Spleen (tissue), 11 donors: Measurements from ENCODE around the gene MYT1. TPM values are rescaled to one million over a fixed set of nuclear protein-coding genes. Genes with fewer than 3 reads are reported as not detected.
A peak's percentile ranks its signal among the peaks of the same experiment; 100 is the strongest.

Experiments used
- DNase-seq: peaks from one replicate; pipeline ENCODE4 v3.0.0-alpha.2; 2020
- H3K27ac ChIP-seq, 8 donors: fragments of 200-600 bp; sonication (generic) in 7 of 8; 1 replicate in 4 of 8; 2 replicates in 4 of 8; pipeline versions ENCODE4 v1.5.0 to v1.8.0; 2016 to 2021; ENCODE audit warnings: inconsistent platforms in 4 of 8, mild to moderate bottlenecking in 4 of 8, moderate library complexity in 1 of 8
- H3K27me3 ChIP-seq, 7 donors: fragments of 200-600 bp; sonication (generic) in 6 of 7; replicated peaks in 1 of 7; 1 replicate in 4 of 7; 2 replicates in 3 of 7; pipeline versions ENCODE4 v1.5.0 to v1.8.0; 2016 to 2021; ENCODE audit warnings: inconsistent platforms in 3 of 7, mild to moderate bottlenecking in 1 of 7
- H3K36me3 ChIP-seq, 6 donors: fragments of 200-600 bp; sonication (generic) in 5 of 6; 1 replicate in 4 of 6; 2 replicates in 2 of 6; pipeline versions ENCODE4 v1.5.0 to v1.8.0; 2016 to 2021; ENCODE audit warnings: inconsistent platforms in 2 of 6
- H3K4me1 ChIP-seq, 6 donors: fragments of 200-600 bp; sonication (generic) in 5 of 6; 1 replicate in 3 of 6; 2 replicates in 3 of 6; pipeline versions ENCODE4 v1.5.0 to v1.8.0; 2016 to 2021; ENCODE audit warnings: inconsistent platforms in 3 of 6
- H3K4me3 ChIP-seq, 8 donors: fragments of 200-600 bp; sonication (generic) in 7 of 8; 1 replicate in 4 of 8; 2 replicates in 4 of 8; pipeline versions ENCODE4 v1.5.0 to v1.8.0; 2016 to 2021; ENCODE audit warnings: inconsistent platforms in 4 of 8, mild to moderate bottlenecking in 4 of 8, moderate library complexity in 2 of 8
- H3K9me3 ChIP-seq, 8 donors: fragments of 200-600 bp; sonication (generic) in 7 of 8; 1 replicate in 4 of 8; 2 replicates in 4 of 8; pipeline versions ENCODE4 v1.5.0 to v1.8.0; 2016 to 2021; ENCODE audit warnings: inconsistent platforms in 4 of 8
- POLR2A ChIP-seq, 3 donors: fragments of 450-650 bp; IDR thresholded peaks; one replicate each; pipeline ENCODE4 v1.5.1; 2017; ENCODE audit warnings: antibody characterized with exemption in 3 of 3, mild to moderate bottlenecking in 1 of 3
- POLR2AphosphoS5 ChIP-seq, 3 donors: sonication (generic); formaldehyde crosslinking; IDR thresholded peaks; one replicate each; pipeline ENCODE4 v1.5.1; 2017; ENCODE audit warnings: antibody characterized with exemption in 3 of 3
- WGBS, 5 donors: extraction: QIAGEN DNeasy Blood & Tissue Kit in 3 of 5; methylation state at CpG; one replicate each; pipeline versions ENCODE4 v1.1.5 to v1.1.7; 2013 to 2018; 5-methylcytosine and 5-hydroxymethylcytosine counted together
- intact Hi-C: fragments of 100-400 bp; cut with DNase I; formaldehyde crosslinking; loops from one replicate; pipeline ENCODE4 v1.15.0; 2023; ENCODE audit warnings: low total_unique reads
- polyA plus RNA-seq, 3 donors: library from polyadenylated mRNA; stranded (reverse); fragments of 200-250 nt; gene quantifications; one replicate each; pipeline ENCODE4 v1.2.1, GENCODE V29; 2013
- total RNA-seq, 7 donors: library from RNA; depleted of rRNA in 3 of 7; stranded (reverse); fragments of >200 nt in 3 of 7; fragmentation: NEBNext Ultra II Directional in 4 of 7; extraction: Animal tissue kit (Norgen Biotek cat#: 25700) in 4 of 7; gene quantifications; one replicate each; pipeline versions ENCODE4 v1.1.0 to v1.2.1, GENCODE V29; 2016 to 2021
- TF ChIP-seq, protein P1 (sequence below), 11 experiments: fragments of 200-600 bp in 7 of 11; fragments of 450-650 bp in 4 of 11; sonication (generic) in 4 of 11; IDR thresholded peaks in 8 of 11; conservative IDR thresholded peaks in 3 of 11; 1 replicate in 7 of 11; 2 replicates in 4 of 11; pipeline versions ENCODE4 v1.4.0 to v1.8.0; 2016 to 2021; ENCODE audit warnings: antibody characterized with exemption in 11 of 11, inconsistent platforms in 4 of 11, mild to moderate bottlenecking in 1 of 11
- donor health status: healthy with polysubstance abuse.
- donor health status: DM: no; HTN: no; CAD: no; lungs with moderate emphysema.
- donor health status: DM: no; HTN: no; CAD: no.
- donor health status: Bipolar disorder and iron deficiency.
- donor health status: healthy.
- donor health status: DM: no; HTN: no; CAD: no.
- donor health status: DM: yes; HTN: yes; CAD: no.

The MYT1 gene
- total and polyA plus RNA-seq, 10 donors: 0.08 to 2.2 (median 0.60) TPM; not detected in 3

DNA sequence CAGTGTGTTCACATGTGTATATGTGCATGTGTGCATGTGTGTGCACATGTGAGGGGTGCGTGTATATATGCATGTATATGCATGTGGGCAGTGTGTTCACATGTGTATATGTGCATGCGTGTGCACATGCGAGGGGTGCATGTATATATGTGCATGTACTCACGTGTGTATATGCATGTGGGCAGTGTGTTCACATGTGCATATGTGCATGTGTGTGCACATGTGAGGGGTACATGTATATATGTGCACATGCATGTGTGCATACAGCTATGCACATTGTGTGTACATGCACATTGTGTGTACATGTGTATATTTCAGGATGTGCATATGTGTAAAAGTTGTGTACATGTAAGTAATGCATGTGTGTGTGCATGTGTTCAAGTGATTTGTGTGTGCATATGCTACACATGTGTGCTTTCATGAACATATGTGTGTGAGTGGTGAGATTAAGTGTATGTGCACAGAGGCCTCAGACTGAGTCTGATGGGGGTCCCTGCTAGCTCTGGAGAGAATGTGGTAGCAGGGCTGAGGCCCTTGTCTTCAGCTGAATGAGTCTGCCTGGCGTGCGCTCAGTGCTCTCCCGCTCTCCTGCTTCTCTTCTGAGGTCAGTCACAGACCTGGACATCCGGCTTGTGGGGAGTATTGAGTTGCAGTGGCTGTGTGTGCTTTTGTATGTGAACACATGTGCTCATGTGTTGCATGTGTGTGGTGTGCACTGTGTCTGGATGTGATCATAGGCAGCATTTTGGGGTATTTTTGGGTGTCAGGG lies 19.9 kb upstream of the MYT1 start:
- H3K27ac ChIP-seq: no peak overlapping the region
- intact Hi-C loops: no loop called here
- DNase-seq: peak; percentile 11
- TF ChIP-seq POLR2A (IDR thresholded peaks at IDR 0.05): no peak
- no peak for TF ChIP-seq POLR2AphosphoS5 (IDR thresholded peaks at IDR 0.05)
- TF ChIP-seq, protein P1, sequence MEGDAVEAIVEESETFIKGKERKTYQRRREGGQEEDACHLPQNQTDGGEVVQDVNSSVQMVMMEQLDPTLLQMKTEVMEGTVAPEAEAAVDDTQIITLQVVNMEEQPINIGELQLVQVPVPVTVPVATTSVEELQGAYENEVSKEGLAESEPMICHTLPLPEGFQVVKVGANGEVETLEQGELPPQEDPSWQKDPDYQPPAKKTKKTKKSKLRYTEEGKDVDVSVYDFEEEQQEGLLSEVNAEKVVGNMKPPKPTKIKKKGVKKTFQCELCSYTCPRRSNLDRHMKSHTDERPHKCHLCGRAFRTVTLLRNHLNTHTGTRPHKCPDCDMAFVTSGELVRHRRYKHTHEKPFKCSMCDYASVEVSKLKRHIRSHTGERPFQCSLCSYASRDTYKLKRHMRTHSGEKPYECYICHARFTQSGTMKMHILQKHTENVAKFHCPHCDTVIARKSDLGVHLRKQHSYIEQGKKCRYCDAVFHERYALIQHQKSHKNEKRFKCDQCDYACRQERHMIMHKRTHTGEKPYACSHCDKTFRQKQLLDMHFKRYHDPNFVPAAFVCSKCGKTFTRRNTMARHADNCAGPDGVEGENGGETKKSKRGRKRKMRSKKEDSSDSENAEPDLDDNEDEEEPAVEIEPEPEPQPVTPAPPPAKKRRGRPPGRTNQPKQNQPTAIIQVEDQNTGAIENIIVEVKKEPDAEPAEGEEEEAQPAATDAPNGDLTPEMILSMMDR (IDR thresholded peaks at IDR 0.05 in 8 of 11, conservative IDR thresholded peaks at IDR 0.05 in 3 of 11): no peak
- H3K36me3 ChIP-seq: no peaks in the 10 kb centered on the region
- no peaks in the 10 kb centered on the region for H3K4me1 ChIP-seq
- H3K4me3 ChIP-seq: no peak overlapping the region
- peaks cover 0 to 48% (median 4%) of the 10 kb centered on the region in 7 donors for H3K27me3 ChIP-seq
- WGBS, 5 donors: 85 to 97% (median 94%) methylated on average over 6 to 8 of the region's 8 CpGs
- peaks cover 0 to 22% (median 13%) of the 10 kb centered on the region in 8 donors for H3K9me3 ChIP-seq

DNA sequence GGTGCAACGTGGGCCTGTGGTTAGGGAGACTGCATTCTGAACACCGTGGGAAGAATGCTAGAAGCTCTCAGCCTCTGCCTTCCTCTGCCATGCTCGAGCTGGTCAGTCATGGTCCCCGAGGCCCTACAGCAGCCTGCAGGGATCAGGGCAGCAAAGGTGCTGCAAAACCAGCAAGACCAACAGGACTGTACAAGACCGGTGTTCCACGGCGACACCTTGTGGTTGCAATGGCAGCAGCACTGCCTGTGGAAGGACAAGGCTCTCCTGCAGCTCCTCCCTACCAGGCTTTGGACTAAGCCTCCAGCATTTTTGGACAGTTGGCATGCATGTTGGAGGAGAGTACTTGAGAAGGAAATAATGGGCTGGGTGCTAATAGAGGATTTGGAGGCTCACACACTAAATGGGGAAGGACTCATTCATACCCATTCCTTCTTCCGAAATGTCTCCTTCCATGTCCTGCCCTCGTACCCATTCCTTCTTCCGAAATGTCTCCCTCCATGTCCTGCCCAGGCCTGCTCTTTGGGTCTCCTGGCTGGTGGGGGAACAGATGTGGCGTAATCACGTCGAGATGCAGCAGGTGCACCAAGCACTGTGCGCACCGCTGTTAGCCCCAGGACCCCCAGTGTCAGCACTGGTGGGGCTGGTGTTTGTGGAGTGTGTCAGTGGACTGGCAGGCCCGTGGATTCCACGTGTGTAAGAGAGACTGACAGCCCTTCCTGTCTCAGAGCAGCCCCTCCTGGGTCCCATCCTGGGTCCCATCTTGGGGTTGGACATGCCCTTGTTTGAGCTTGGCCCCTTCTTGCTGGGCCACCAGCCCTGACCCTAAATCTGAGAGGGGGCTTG lies 18.6 kb upstream of the MYT1 start:
- Histone ChIP-seq H3K9me3 (peaks cover 0 to 22% (median 13%) of the 10 kb centered on the region in 8 donors), H3K4me3 (no peak overlapping the region), H3K4me1 (no peaks in the 10 kb centered on the region), H3K36me3 (no peaks in the 10 kb centered on the region), H3K27ac (no peak overlapping the region), H3K27me3 (peaks cover 0 to 43% (median 4%) of the 10 kb centered on the region in 7 donors)
- peak; percentile 55 for DNase-seq
- 87 to 94% (median 90%) methylated on average over 15 to 17 of the region's 17 CpGs for whole genome bisulfite sequencing, 5 donors
- intact Hi-C loops: no loop called here
- TF ChIP-seq, protein P1 (IDR thresholded peaks at IDR 0.05 in 8 of 11, conservative IDR thresholded peaks at IDR 0.05 in 3 of 11): no peak
- TF ChIP-seq POLR2AphosphoS5 (IDR thresholded peaks at IDR 0.05) (no peak), POLR2A (IDR thresholded peaks at IDR 0.05) (no peak)

DNA sequence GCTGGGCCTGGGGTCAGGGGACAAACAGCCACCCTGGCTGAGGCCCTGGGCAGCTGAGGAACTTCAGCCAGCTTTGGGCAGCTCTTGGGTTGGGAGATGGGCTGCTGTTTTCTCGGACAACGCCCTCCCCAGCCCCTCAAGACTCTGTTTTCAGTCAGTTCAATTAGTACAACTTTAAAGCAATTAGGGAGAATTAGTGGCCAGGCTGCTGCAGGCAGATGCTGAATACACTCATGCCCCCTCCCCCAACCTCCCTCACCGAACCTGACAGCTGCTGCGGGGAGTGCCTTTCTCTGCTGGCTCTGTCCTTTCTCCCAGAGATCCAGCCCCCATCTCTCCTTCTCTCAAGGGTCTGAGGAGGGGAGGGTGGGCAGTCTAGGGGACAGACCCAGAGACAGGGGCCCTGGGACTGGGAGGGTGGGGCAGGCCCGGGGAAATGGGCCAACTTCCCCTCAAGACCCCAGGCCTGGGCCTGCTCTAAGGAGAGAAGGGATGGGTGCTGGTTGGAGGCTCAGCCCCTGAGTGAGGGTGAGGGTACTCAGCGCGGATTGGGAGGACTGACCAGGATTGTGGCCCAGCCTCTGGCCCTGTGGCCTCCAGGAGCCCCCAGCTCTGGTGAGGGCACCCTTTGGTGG lies 17.8 kb upstream of the MYT1 start:
- TF ChIP-seq POLR2A (IDR thresholded peaks at IDR 0.05): no peak
- TF ChIP-seq POLR2AphosphoS5 (IDR thresholded peaks at IDR 0.05): no peak
- TF ChIP-seq, protein P1 (IDR thresholded peaks at IDR 0.05 in 8 of 11, conservative IDR thresholded peaks at IDR 0.05 in 3 of 11): no peak
- Histone ChIP-seq H3K9me3 (peaks cover 0 to 22% (median 13%) of the 10 kb centered on the region in 8 donors), H3K4me1 (no peaks in the 10 kb centered on the region), H3K27me3 (peaks cover 0 to 36% (median under 1%) of the 10 kb centered on the region in 7 donors), H3K27ac (no peak overlapping the region), H3K4me3 (no peak overlapping the region), H3K36me3 (no peaks in the 10 kb centered on the region)
- 74 to 94% (median 87%) methylated on average over 4 to 7 of the region's 7 CpGs for WGBS, 5 donors
- peak; percentile 10 for DNase-seq
- intact Hi-C loops: no loop called here
